Panc1 (cell line): ENCODE data around the gene CLEC4F. TPM values are rescaled to one million over a fixed set of nuclear protein-coding genes. Genes with fewer than 3 reads are reported as not detected.

Experiments used
- ATAC-seq: fragments of 200-7000 bp; cut with Tn5 transposase; 2 replicates; pipeline ENCODE4 v1.9.1; 2020; ENCODE audit warnings: mild to moderate bottlenecking, moderate library complexity
- BruUV-seq: library from RNA; stranded (reverse); fragments of 400-500 nt; replicated peaks from 2 replicates; lab custom pipeline; 2021; lab: Mats Ljungman, UMichigan
- CTCF ChIA-PET: fragments of 300-600 bp; sonication (Branson Sonifier 250); formaldehyde crosslinking; loops from one replicate; lab custom pipeline; 2022; ENCODE audit warnings: antibody characterized with exemption; lab: Charles Lee
- POLR2A ChIA-PET: fragments of 300-600 bp; sonication (Branson Sonifier 250); formaldehyde crosslinking; loops from one replicate; lab custom pipeline; 2022; ENCODE audit warnings: antibody characterized with exemption; lab: Charles Lee
- DNase-seq: peaks from one replicate; pipeline ENCODE4 v3.0.0-alpha.2; 2010; ENCODE audit warnings: low read depth, low spot score
- H3K27ac ChIP-seq: 2 replicates; pipeline ENCODE4 v1.5.1; 2011; ENCODE audit warnings: mild to moderate bottlenecking, low read length, inconsistent platforms
- H3K27me3 ChIP-seq: fragments of 200-500 bp; sonication (Bioruptor generic); 2 replicates; pipeline ENCODE4 v1.6.0; 2014; ENCODE audit warnings: low read length, inconsistent platforms; ENCODE audit not compliant: control insufficient read depth, insufficient read depth
- H3K36me3 ChIP-seq: fragments of 200-500 bp; sonication (Bioruptor generic); 2 replicates; pipeline ENCODE4 v1.5.1; 2014; ENCODE audit warnings: inconsistent platforms, mild to moderate bottlenecking, low read length, moderate library complexity; ENCODE audit not compliant: control insufficient read depth, insufficient read depth
- H3K4me1 ChIP-seq: 2 replicates; pipeline ENCODE4 v1.5.1; 2011; ENCODE audit warnings: inconsistent platforms, mild to moderate bottlenecking, low read length, moderate library complexity; ENCODE audit not compliant: control insufficient read depth, insufficient read depth
- H3K4me3 ChIP-seq, 2 experiments: 2 replicates each; pipeline ENCODE4 v1.5.1; 2011 to 2012; ENCODE audit warnings: low read depth in 2 of 2, low read length in 2 of 2, mild to moderate bottlenecking in 2 of 2, inconsistent platforms in 1 of 2, moderate library complexity in 1 of 2
- H3K9me3 ChIP-seq: fragments of 200-500 bp; sonication (Bioruptor generic); 2 replicates; pipeline ENCODE4 v1.5.1; 2014; ENCODE audit warnings: low read depth, mild to moderate bottlenecking, inconsistent platforms, low read length, moderate library complexity; ENCODE audit not compliant: control insufficient read depth, insufficient read depth
- POLR2AphosphoS5 ChIP-seq: IDR thresholded peaks from 2 replicates; pipeline ENCODE4 v1.6.1; 2012; ENCODE audit warnings: mild to moderate bottlenecking, low read depth, low read length, moderate library complexity
- REST ChIP-seq, 2 experiments: IDR thresholded peaks; 2 replicates each; pipeline ENCODE4 v1.6.1; 2011 to 2012; ENCODE audit warnings: low read depth in 2 of 2, control low read depth in 1 of 2, low read length in 1 of 2, mild to moderate bottlenecking in 1 of 2, moderate library complexity in 1 of 2; ENCODE audit not compliant: insufficient read depth in 1 of 2
- SIN3A ChIP-seq: IDR thresholded peaks from 2 replicates; pipeline ENCODE4 v1.6.1; 2012; ENCODE audit warnings: low read depth, mild to moderate bottlenecking, low read length, moderate library complexity, borderline replicate concordance; ENCODE audit not compliant: insufficient read depth
- TCF7L2 ChIP-seq: IDR thresholded peaks from 2 replicates; pipeline ENCODE4 v1.6.1; 2011; ENCODE audit warnings: mild to moderate bottlenecking, low read depth, low read length, inconsistent platforms
- in situ Hi-C: cut with HindIII; loops from 2 replicates; pipeline ENCODE4 v1.10.0; 2016; ENCODE audit warnings: low sequenced_read_pairs, low pct_unique_long_range_greater_than_20kb
- intact Hi-C: fragments of 100-400 bp; cut with micrococcal nuclease; formaldehyde crosslinking; loops from one replicate; pipeline ENCODE4 v1.10.0; 2022; ENCODE audit not compliant: unreplicated experiment
- total RNA-seq: library from RNA; stranded (reverse); gene quantifications from one replicate; pipeline ENCODE4 v1.2.1, GENCODE V29; 2021; ENCODE audit not compliant: unreplicated experiment
- TF ChIP-seq, protein P1 (sequence below): fragments of 450-650 bp; IDR thresholded peaks from 2 replicates; pipeline ENCODE4 v1.5.1; 2017; ENCODE audit warnings: mild to moderate bottlenecking

Gene CLEC4F
- total RNA-seq, 1 experiment from 2014 or later: not detected

GRCh38 chr2:70828914-70829824 is 8.8 kb upstream of the CLEC4F start:
- intact Hi-C loops: no loop called here
- H3K4me1 ChIP-seq: no peaks in the 10 kb centered on the region
- POLR2A ChIA-PET: no interaction called here
- no peaks in the 10 kb centered on the region for H3K36me3 ChIP-seq
- H3K4me3 ChIP-seq: no peak overlapping the region
- no peak for ATAC-seq
- TF ChIP-seq POLR2AphosphoS5: no peak
- no peak for TF ChIP-seq REST (IDR thresholded peaks at IDR 0.05; ENCODE audit: insufficient read depth in 1 of 2, low read depth in 2 of 2, low read length in 1 of 2)
- no peak for TF ChIP-seq TCF7L2
- TF ChIP-seq SIN3A: no peak
- TF ChIP-seq, protein P1, sequence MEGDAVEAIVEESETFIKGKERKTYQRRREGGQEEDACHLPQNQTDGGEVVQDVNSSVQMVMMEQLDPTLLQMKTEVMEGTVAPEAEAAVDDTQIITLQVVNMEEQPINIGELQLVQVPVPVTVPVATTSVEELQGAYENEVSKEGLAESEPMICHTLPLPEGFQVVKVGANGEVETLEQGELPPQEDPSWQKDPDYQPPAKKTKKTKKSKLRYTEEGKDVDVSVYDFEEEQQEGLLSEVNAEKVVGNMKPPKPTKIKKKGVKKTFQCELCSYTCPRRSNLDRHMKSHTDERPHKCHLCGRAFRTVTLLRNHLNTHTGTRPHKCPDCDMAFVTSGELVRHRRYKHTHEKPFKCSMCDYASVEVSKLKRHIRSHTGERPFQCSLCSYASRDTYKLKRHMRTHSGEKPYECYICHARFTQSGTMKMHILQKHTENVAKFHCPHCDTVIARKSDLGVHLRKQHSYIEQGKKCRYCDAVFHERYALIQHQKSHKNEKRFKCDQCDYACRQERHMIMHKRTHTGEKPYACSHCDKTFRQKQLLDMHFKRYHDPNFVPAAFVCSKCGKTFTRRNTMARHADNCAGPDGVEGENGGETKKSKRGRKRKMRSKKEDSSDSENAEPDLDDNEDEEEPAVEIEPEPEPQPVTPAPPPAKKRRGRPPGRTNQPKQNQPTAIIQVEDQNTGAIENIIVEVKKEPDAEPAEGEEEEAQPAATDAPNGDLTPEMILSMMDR: no peak
- H3K27me3 ChIP-seq: peaks cover 3% of the 10 kb centered on the region
- no peak overlapping the region for H3K27ac ChIP-seq
- CTCF ChIA-PET: no interaction called here
- H3K9me3 ChIP-seq: no peaks in the 10 kb centered on the region
- no peak for DNase-seq
- no TSS peak for BruUV-seq
- in situ Hi-C loops: no loop called here

DNA sequence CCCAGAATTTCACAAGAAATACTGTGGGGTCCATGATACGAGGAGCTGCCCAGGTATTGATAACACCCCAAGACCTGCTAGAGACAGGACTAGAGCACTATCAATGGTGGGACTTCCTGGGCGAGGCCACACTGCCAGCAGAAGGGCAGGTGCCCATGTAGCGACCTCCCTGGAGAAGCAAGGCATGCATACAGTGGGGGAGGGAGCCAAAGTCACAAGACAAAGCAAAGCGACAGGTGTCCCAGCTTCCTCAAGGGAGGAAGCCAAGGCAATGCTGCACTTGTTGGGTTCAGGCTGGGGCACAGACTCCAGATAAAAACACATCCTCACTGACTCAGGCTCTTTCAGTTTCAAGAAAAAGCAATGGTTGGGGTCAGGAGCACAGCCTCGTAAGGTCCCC is 7.7 kb upstream of the CLEC4F start:
- Histone ChIP-seq H3K36me3 (no peaks in the 10 kb centered on the region), H3K27ac (no peak overlapping the region), H3K4me1 (no peaks in the 10 kb centered on the region), H3K9me3 (no peaks in the 10 kb centered on the region), H3K4me3 (no peak overlapping the region), H3K27me3 (peaks cover 3% of the 10 kb centered on the region)
- ChIA-PET POLR2A (no interaction called here), CTCF (no interaction called here)
- intact Hi-C loops: no loop called here
- DNase-seq: no peak
- in situ Hi-C loops: no loop called here
- no TSS peak for BruUV-seq
- TF ChIP-seq POLR2AphosphoS5: no peak
- TF ChIP-seq TCF7L2: no peak
- TF ChIP-seq, protein P1: no peak
- no peak for TF ChIP-seq REST (IDR thresholded peaks at IDR 0.05; ENCODE audit: insufficient read depth in 1 of 2, low read depth in 2 of 2, low read length in 1 of 2)
- ATAC-seq: no peak
